Measurements from ENCODE around the gene TGFBR3. TPM values are rescaled to one million over a fixed set of nuclear protein-coding genes. Genes with fewer than 3 reads are reported as not detected.

TGFBR3 gene
- total RNA-seq, 1 donor, result 118 TPM

- no peak for DNase-seq (ENCODE audit: low read depth)
- no peak overlapping the region for H3K4me3 ChIP-seq (ENCODE audit: low read depth, low read length)
- TF ChIP-seq, protein P1, sequence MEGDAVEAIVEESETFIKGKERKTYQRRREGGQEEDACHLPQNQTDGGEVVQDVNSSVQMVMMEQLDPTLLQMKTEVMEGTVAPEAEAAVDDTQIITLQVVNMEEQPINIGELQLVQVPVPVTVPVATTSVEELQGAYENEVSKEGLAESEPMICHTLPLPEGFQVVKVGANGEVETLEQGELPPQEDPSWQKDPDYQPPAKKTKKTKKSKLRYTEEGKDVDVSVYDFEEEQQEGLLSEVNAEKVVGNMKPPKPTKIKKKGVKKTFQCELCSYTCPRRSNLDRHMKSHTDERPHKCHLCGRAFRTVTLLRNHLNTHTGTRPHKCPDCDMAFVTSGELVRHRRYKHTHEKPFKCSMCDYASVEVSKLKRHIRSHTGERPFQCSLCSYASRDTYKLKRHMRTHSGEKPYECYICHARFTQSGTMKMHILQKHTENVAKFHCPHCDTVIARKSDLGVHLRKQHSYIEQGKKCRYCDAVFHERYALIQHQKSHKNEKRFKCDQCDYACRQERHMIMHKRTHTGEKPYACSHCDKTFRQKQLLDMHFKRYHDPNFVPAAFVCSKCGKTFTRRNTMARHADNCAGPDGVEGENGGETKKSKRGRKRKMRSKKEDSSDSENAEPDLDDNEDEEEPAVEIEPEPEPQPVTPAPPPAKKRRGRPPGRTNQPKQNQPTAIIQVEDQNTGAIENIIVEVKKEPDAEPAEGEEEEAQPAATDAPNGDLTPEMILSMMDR (IDR thresholded peaks at IDR 0.05; ENCODE audit: insufficient read depth, low read length), result no peak
These were observed 254.1 kb downstream of the TGFBR3 start for GRCh38 chr1:91631718-91632330.

DNA sequence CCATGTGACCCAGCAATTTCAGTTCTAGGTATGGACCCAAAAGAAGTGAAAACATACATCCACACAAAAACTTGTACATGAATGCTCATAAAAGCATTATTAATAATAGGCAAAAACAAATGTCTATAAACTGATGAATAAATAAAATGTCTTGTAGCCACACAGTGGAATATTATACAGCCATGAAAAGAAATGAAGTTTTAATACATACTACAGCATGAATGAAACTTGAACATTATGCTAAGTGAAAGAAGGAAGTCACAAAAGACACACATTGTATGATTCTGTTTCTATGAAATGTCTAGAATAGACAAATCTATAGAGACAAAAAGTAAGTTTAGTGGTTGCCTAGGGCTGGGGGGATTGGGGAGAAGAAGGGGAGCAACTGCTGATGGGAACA lies 255.1 kb downstream of the TGFBR3 start:
- DNase-seq (ENCODE audit: low read depth), result no peak
- TF ChIP-seq, protein P1 (IDR thresholded peaks at IDR 0.05; ENCODE audit: insufficient read depth, low read length), result no peak
- no peak overlapping the region for H3K4me3 ChIP-seq (ENCODE audit: low read depth, low read length)

Small RNA genes lying within 50 kb of the gene (small RNA-seq; reads per million reads assigned to genes)
- gene RN7SL653P, result not detected

Other genes with a start within 250 kb of the TGFBR3 start
- not detected in 2 replicates for gene BRDT, start 63.2 kb upstream of the TGFBR3 start, total RNA-seq (ENCODE audit: low replicate concordance)
- 0.45 TPM in 1 of 2 replicates, not detected in the other for gene EPHX4, start 143.8 kb upstream of the TGFBR3 start, total RNA-seq (ENCODE audit: low replicate concordance)
- not detected in 2 replicates for gene SETSIP, start 189.3 kb upstream of the TGFBR3 start, total RNA-seq (ENCODE audit: low replicate concordance)
- 5.2 and 14.0 TPM in 2 replicates for gene BTBD8, start 194.2 kb upstream of the TGFBR3 start, total RNA-seq (ENCODE audit: low replicate concordance)